SU-DHL-6 (cell line): ENCODE data around the gene PRCD.
"Not testable (repeated sequence)": the region's sequence is repeated elsewhere in the genome, so short reads cannot be mapped to it uniquely, and the experiment has no call there.

Experiments used
- H2AFZ ChIP-seq: fragments of 200-600 bp; sonication (generic); 2 replicates; pipeline ENCODE4 v1.6.1; 2014; ENCODE audit warnings: low read depth, mild to moderate bottlenecking, moderate library complexity, mixed read lengths, antibody characterized with exemption, low read length; ENCODE audit not compliant: severe bottlenecking
- H3F3A ChIP-seq: fragments of 200-600 bp; shearing (Covaris generic); 2 replicates; pipeline ENCODE4 v1.6.0; 2016; ENCODE audit warnings: antibody characterized with exemption, mild to moderate bottlenecking; ENCODE audit not compliant: insufficient read depth
- H3K27ac ChIP-seq: fragments of 200-600 bp; sonication (generic); 2 replicates; pipeline ENCODE4 v1.5.1; 2016; ENCODE audit warnings: low read depth, mild to moderate bottlenecking, low read length, moderate library complexity, mixed read lengths
- H3K27me3 ChIP-seq: fragments of 200-600 bp; sonication (generic), shearing (Covaris generic); 2 replicates; pipeline ENCODE4 v1.6.0; 2014; ENCODE audit warnings: mild to moderate bottlenecking, low read length
- H3K36me3 ChIP-seq: fragments of 200-600 bp; sonication (generic); 2 replicates; pipeline ENCODE4 v1.6.1; 2014; ENCODE audit warnings: mild to moderate bottlenecking, low read length, mixed read lengths
- H3K4me2 ChIP-seq: fragments of 300-600, 200-600 bp; shearing (Covaris generic), sonication (generic); 2 replicates; pipeline ENCODE4 v1.6.0; 2014; ENCODE audit warnings: low read length, low read depth, mild to moderate bottlenecking; ENCODE audit not compliant: poor library complexity, severe bottlenecking
- H3K4me3 ChIP-seq: fragments of 200-600 bp; sonication (generic); 2 replicates; pipeline ENCODE4 v1.5.1; 2014; ENCODE audit warnings: antibody characterized with exemption, low read length, mild to moderate bottlenecking, mixed read lengths; ENCODE audit not compliant: insufficient read depth, poor library complexity, severe bottlenecking
- H3K79me2 ChIP-seq: fragments of 200-600 bp; sonication (generic); 2 replicates; pipeline ENCODE4 v1.6.1; 2014; ENCODE audit warnings: mild to moderate bottlenecking, low read length, moderate library complexity; ENCODE audit not compliant: insufficient read depth
- H3K9ac ChIP-seq: fragments of 200-600 bp; sonication (generic); 2 replicates; pipeline ENCODE4 v1.7.0; 2014; ENCODE audit warnings: mild to moderate bottlenecking, low read length
- H3K9me2 ChIP-seq: fragments of 200-600 bp; sonication (generic); replicated peaks from 2 replicates; pipeline ENCODE4 v1.6.1; 2014; ENCODE audit warnings: low read length; ENCODE audit not compliant: insufficient read depth
- H3K9me3 ChIP-seq: fragments of 200-600 bp; sonication (generic); 2 replicates; pipeline ENCODE4 v1.6.1; 2014; ENCODE audit warnings: low read length, mixed read lengths; ENCODE audit not compliant: insufficient read depth
- H4K20me1 ChIP-seq: fragments of 200-600 bp; sonication (generic); 2 replicates; pipeline ENCODE4 v1.6.1; 2014; ENCODE audit warnings: low read depth, mild to moderate bottlenecking, antibody characterized with exemption, low read length, moderate library complexity, mixed read lengths
- CTCF ChIP-seq: fragments of 200-600 bp; sonication (generic); IDR thresholded peaks from one replicate; pipeline ENCODE4 v1.5.1; 2017; ENCODE audit warnings: antibody characterized with exemption, mild to moderate bottlenecking, low read length, moderate library complexity; ENCODE audit not compliant: insufficient read depth, poor library complexity, severe bottlenecking
- EZH2phosphoT487 ChIP-seq: fragments of 200-600 bp; sonication (generic), shearing (Covaris generic); conservative IDR thresholded peaks from 2 replicates; pipeline ENCODE4 v1.6.1; 2018; ENCODE audit warnings: mild to moderate bottlenecking, antibody characterized with exemption, low read length, moderate library complexity, mixed read lengths

PRCD gene

GRCh38 chr17:76511668-76512365, 28.0 kb upstream of the PRCD start:
- no peak overlapping the region for H2AFZ ChIP-seq
- no peaks in the 10 kb centered on the region for H3K79me2 ChIP-seq
- no peak overlapping the region for H3K9ac ChIP-seq
- no peak overlapping the region for H3K4me3 ChIP-seq
- no peaks in the 10 kb centered on the region for H3F3A ChIP-seq
- no peaks in the 10 kb centered on the region for H3K9me3 ChIP-seq
- H3K27ac ChIP-seq, result no peak overlapping the region
- no peaks in the 10 kb centered on the region for H3K27me3 ChIP-seq
- no peaks in the 10 kb centered on the region for H3K36me3 ChIP-seq
- H3K9me2 ChIP-seq, result no peaks in the 10 kb centered on the region
- TF ChIP-seq CTCF (no peak), EZH2phosphoT487 (no peak)
- no peak overlapping the region for H3K4me2 ChIP-seq
- no peaks in the 10 kb centered on the region for H4K20me1 ChIP-seq

DNA sequence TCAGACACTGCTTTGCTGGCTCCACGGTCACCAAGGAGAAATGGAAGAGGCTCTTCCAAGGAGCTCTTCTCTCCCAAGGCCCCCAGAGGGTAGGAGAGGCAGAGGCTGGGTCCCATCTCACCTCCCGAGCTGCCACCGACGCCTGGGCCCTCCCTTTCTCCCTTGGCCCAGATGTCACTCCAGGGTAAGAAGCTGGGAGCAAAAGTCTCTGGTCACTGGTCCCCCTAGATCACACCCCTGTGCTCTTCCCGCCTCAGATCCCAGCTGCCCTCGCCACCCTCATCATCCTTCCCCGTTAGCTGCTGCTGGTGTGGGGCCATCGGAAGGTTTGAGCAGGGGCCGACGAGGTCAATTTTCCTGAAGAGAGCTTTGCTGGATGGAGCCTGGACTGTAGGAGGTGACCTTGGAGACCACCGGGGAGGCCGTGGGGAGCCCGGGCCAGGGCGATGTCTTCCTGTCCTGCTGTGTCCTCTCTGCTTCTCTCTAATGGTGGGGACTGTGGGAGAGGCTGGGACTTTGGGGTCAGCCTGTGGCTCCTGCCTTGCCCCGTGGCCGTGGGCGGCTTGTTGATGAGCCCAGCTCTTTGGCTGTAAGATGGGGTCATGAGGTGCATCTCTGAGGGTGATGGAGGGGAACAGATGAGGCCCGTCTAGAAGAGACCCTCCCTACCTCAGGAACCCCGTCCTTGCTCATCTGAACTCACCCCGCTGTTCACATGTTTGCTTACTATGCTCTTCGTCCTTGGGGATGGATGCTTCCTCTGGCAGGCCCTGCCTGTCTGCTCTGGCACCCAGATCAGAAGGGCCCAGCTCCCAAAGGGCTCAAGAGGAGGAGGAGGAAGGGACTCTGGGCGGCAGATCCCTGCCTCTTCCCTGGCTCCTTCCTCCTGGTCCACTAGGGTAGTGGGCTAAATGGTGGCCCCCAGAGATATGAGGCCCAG, 27.2 kb upstream of the PRCD start:
- Histone ChIP-seq H4K20me1 (no peaks in the 10 kb centered on the region), H3K27ac (no peak overlapping the region), H3K27me3 (no peaks in the 10 kb centered on the region), H3K79me2 (no peaks in the 10 kb centered on the region), H3K4me3 (no peak overlapping the region), H3K9me3 (no peaks in the 10 kb centered on the region), H3F3A (no peaks in the 10 kb centered on the region), H3K36me3 (no peaks in the 10 kb centered on the region), H3K9me2 (no peaks in the 10 kb centered on the region), H3K4me2 (no peak overlapping the region), H2AFZ (no peak overlapping the region), H3K9ac (no peak overlapping the region)
- TF ChIP-seq EZH2phosphoT487 (no peak), CTCF (no peak)

GRCh38 chr17:76513306-76513692, 26.5 kb upstream of the PRCD start:
- Histone ChIP-seq H3K4me2 (no peak overlapping the region), H3K79me2 (no peaks in the 10 kb centered on the region), H3F3A (no peaks in the 10 kb centered on the region), H3K27me3 (no peaks in the 10 kb centered on the region), H3K36me3 (no peaks in the 10 kb centered on the region), H3K9me2 (no peaks in the 10 kb centered on the region), H3K27ac (no peak overlapping the region), H3K9me3 (no peaks in the 10 kb centered on the region), H3K4me3 (no peak overlapping the region), H2AFZ (no peak overlapping the region), H4K20me1 (no peaks in the 10 kb centered on the region), H3K9ac (no peak overlapping the region)
- TF ChIP-seq EZH2phosphoT487 (no peak), CTCF (no peak)

- not testable (repeated sequence) for H3K27ac ChIP-seq
Measured at GRCh38 chr17:76514355-76514754, 25.5 kb upstream of the PRCD start.

More at GRCh38 chr17:76514355-76514754, 25.5 kb upstream of the PRCD start:
- not testable (repeated sequence) for H3K79me2 ChIP-seq, H2AFZ ChIP-seq, H3K4me3 ChIP-seq, H3K9ac ChIP-seq, H3K4me2 ChIP-seq, H3K27me3 ChIP-seq, H3K9me3 ChIP-seq, H3K36me3 ChIP-seq, H4K20me1 ChIP-seq, H3F3A ChIP-seq, H3K9me2 ChIP-seq
